Activated gamma-delta T cell (primary cell): ENCODE data around the gene PIM3.

ENCODE experiments used
- DNase-seq: peaks from one replicate; lab custom pipeline; 2025; lab: John Stamatoyannopoulos, UW

Gene PIM3

GRCh38 chr22:50000587-50001387 lies 40.2 kb downstream of the PIM3 start:
- no peak for DNase-seq

- DNase-seq = no peak
Measured at GRCh38 chr22:50001388-50002231, 41.0 kb downstream of the PIM3 start.

GRCh38 chr22:50002791-50003190 lies 42.2 kb downstream of the PIM3 start:
- no peak for DNase-seq

- DNase-seq = no peak
Measured at GRCh38 chr22:50004918-50005317, 44.3 kb downstream of the PIM3 start.

GRCh38 chr22:50007057-50007511 lies 46.5 kb downstream of the PIM3 start:
- no peak for DNase-seq

GRCh38 chr22:50008151-50009040 lies 47.8 kb downstream of the PIM3 start:
- no peak for DNase-seq

- DNase-seq = no peak
Measured at GRCh38 chr22:50009251-50009650, 48.7 kb downstream of the PIM3 start.

GRCh38 chr22:50009765-50010675 lies 49.4 kb downstream of the PIM3 start:
- DNase-seq = no peak

- DNase-seq = peak; percentile 66
Measured at GRCh38 chr22:50010676-50011446, 50.3 kb downstream of the PIM3 start.

GRCh38 chr22:50011447-50012210 lies 51.1 kb downstream of the PIM3 start:
- DNase-seq = no peak

GRCh38 chr22:50012211-50013181 lies 51.9 kb downstream of the PIM3 start, which contains the start of gene IL17REL:
IL17REL (minus strand) TSS chr22:50012765; CDS start chr22:50012646, 119 bp downstream.
- DNase-seq = no peak
